Thymus (tissue), 14 donors: ENCODE data around the gene CIITA. TPM values are rescaled to one million over a fixed set of nuclear protein-coding genes. Genes with fewer than 3 reads are reported as not detected.
A peak's percentile ranks its signal among the peaks of the same experiment; 100 is the strongest.
"Not testable (repeated sequence)": the region's sequence is repeated elsewhere in the genome, so short reads cannot be mapped to it uniquely, and the experiment has no call there.

Source experiments
- DNase-seq, 9 donors: peaks; one replicate each; pipeline ENCODE4 v3.0.0-alpha.2; 2013; ENCODE audit warnings: low spot score in 9 of 9, low read depth in 6 of 9, missing footprints in 1 of 9
- H3K27ac ChIP-seq, 2 donors: one replicate each; pipeline ENCODE4 v1.5.1; 2013; ENCODE audit warnings: control low read depth in 1 of 2, low read depth in 1 of 2, low read length in 1 of 2, mild to moderate bottlenecking in 1 of 2, moderate library complexity in 1 of 2
- H3K27me3 ChIP-seq, 2 donors: one replicate each; pipeline ENCODE4 v1.5.1; 2013; ENCODE audit warnings: low read length in 1 of 2; ENCODE audit not compliant: control insufficient read depth in 2 of 2, insufficient read depth in 1 of 2
- H3K36me3 ChIP-seq, 2 donors: one replicate each; pipeline ENCODE4 v1.5.1; 2013; ENCODE audit warnings: low read length in 1 of 2, mild to moderate bottlenecking in 1 of 2, moderate library complexity in 1 of 2; ENCODE audit not compliant: control insufficient read depth in 2 of 2, insufficient read depth in 2 of 2
- H3K4me1 ChIP-seq, 2 donors: one replicate each; pipeline ENCODE4 v1.5.1; 2013; ENCODE audit warnings: low read length in 2 of 2; ENCODE audit not compliant: control insufficient read depth in 2 of 2, insufficient read depth in 2 of 2
- H3K4me3 ChIP-seq, 2 donors: one replicate each; pipeline ENCODE4 v1.5.1; 2013; ENCODE audit warnings: low read length in 2 of 2, control low read depth in 1 of 2, mild to moderate bottlenecking in 1 of 2
- H3K9me3 ChIP-seq, 2 donors: one replicate each; pipeline ENCODE4 v1.5.1; 2013; ENCODE audit warnings: low read length in 1 of 2, mild to moderate bottlenecking in 1 of 2; ENCODE audit not compliant: control insufficient read depth in 2 of 2, insufficient read depth in 1 of 2
- WGBS: extraction: QIAGEN DNeasy Blood & Tissue Kit; methylation state at CpG from one replicate; pipeline ENCODE4 v1.1.7; 2013; 5-methylcytosine and 5-hydroxymethylcytosine counted together
- long read RNA-seq, 10 donors: transcript quantifications; one replicate each; lab custom pipeline, GENCODE V29; 2026
- polyA plus RNA-seq: library from polyadenylated mRNA; stranded (reverse); fragments of 200-250 nt; gene quantifications from one replicate; pipeline ENCODE4 v1.2.3, GENCODE V29; 2013
- total RNA-seq: library from RNA; stranded (reverse); fragments of 120-200 nt; gene quantifications from one replicate; pipeline ENCODE4 v1.2.4, GENCODE V29; 2013
- donor health status: healthy.

The CIITA gene, protein sequence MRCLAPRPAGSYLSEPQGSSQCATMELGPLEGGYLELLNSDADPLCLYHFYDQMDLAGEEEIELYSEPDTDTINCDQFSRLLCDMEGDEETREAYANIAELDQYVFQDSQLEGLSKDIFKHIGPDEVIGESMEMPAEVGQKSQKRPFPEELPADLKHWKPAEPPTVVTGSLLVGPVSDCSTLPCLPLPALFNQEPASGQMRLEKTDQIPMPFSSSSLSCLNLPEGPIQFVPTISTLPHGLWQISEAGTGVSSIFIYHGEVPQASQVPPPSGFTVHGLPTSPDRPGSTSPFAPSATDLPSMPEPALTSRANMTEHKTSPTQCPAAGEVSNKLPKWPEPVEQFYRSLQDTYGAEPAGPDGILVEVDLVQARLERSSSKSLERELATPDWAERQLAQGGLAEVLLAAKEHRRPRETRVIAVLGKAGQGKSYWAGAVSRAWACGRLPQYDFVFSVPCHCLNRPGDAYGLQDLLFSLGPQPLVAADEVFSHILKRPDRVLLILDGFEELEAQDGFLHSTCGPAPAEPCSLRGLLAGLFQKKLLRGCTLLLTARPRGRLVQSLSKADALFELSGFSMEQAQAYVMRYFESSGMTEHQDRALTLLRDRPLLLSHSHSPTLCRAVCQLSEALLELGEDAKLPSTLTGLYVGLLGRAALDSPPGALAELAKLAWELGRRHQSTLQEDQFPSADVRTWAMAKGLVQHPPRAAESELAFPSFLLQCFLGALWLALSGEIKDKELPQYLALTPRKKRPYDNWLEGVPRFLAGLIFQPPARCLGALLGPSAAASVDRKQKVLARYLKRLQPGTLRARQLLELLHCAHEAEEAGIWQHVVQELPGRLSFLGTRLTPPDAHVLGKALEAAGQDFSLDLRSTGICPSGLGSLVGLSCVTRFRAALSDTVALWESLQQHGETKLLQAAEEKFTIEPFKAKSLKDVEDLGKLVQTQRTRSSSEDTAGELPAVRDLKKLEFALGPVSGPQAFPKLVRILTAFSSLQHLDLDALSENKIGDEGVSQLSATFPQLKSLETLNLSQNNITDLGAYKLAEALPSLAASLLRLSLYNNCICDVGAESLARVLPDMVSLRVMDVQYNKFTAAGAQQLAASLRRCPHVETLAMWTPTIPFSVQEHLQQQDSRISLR
- total RNA-seq = 16.7 TPM
- 32.8 TPM for polyA plus RNA-seq
- long read RNA-seq, donor 1 = 0 reads
- long read RNA-seq, donor 2 = 0 reads
- long read RNA-seq, donor 3 = 0 reads
- long read RNA-seq, donor 4, partial matches to known transcripts = 5 of 5 reads
- long read RNA-seq, donor 4, other reads (novel, unspliced or antisense) = 0 of 5 reads
- long read RNA-seq, donor 5, full-length matches to known transcripts = 2 of 2 reads
- long read RNA-seq, donor 5, partial matches to known transcripts = 0 of 2 reads
- long read RNA-seq, donor 5, other reads (novel, unspliced or antisense) = 0 of 2 reads
- long read RNA-seq, donor 6 = 0 reads
- long read RNA-seq, donor 7 = 0 reads
- long read RNA-seq, donor 8 = 0 reads
- long read RNA-seq, donor 9, partial matches to known transcripts = 0 of 1 reads
- long read RNA-seq, donor 9, other reads (novel, unspliced or antisense) = 0 of 1 reads
- long read RNA-seq, donor 10, full-length matches to known transcripts = 1 of 1 reads
- long read RNA-seq, donor 10, partial matches to known transcripts = 0 of 1 reads
- long read RNA-seq, donor 10, other reads (novel, unspliced or antisense) = 0 of 1 reads

DNA sequence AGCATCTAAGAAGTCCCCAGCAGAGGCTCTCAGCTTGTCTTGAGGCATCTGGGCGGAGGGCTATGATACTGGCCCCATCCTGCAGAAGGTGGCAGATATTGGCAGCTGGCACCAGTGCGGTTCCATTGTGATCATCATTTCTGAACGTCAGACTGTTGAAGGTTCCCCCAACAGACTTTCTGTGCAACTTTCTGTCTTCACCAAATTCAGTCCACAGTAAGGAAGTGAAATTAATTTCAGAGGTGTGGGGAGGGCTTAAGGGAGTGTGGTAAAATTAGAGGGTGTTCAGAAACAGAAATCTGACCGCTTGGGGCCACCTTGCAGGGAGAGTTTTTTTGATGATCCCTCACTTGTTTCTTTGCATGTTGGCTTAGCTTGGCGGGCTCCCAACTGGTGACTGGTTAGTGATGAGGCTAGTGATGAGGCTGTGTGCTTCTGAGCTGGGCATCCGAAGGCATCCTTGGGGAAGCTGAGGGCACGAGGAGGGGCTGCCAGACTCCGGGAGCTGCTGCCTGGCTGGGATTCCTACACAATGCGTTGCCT lies at the start of gene CIITA:
Gene CIITA, plus strand, starts transcription at position 404 of the 543 bp plus-strand sequence. Its CDS starts 129 bp downstream, at position 533.
- Histone ChIP-seq H3K27me3 (peaks cover 0 to 34% of the 10 kb centered on the region in 2 donors), H3K9me3 (no peaks in the 10 kb centered on the region), H3K36me3 (no peaks in the 10 kb centered on the region), H3K27ac (peak within 1 kb of the TSS in 1 of 2 donors; percentile 66), H3K4me3 (peak within 1 kb of the TSS; percentile 47 to 51), H3K4me1 (peaks cover 25% of the 10 kb centered on the region in 2 donors)
- 3% methylated on average over 9 of the region's 9 CpGs for WGBS
- DNase-seq = peak in 3 of 9 donors; percentile 26 to 63 (median 33)

DNA sequence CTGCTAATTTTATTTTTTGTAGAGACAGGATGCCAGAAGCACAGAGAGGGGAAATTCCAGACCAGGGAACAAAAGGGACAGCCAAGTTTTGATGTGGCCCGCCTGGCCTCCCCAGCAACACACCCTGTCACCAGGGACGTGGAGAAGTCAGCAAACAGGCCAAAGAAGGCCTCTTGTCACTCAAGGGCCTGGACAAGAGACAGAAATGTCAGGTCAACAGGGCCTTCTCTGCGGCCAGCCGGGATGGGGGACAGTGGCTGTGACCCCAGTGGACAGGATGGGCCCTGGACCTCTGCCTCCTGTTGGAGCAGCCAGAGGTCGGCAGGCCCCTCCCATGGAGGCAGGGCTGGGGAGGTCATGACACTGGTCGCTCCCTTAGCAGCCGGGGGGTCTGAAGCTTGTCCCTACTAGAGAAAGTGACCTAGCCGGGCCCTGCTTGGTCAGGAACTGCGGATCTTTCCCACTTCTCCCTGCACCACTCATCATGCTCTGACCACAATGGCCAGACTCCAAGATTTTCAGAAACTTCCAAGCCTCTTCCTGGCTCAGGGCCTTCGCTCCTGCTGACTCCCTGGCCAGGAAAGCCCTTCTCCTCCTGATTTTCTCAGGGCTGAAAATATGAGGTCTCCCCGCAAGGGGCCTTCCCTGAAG lies 49.2 kb upstream of the CIITA start:
- Histone ChIP-seq H3K9me3 (no peaks in the 10 kb centered on the region), H3K4me1 (peaks cover 0 to 17% of the 10 kb centered on the region in 2 donors), H3K36me3 (no peaks in the 10 kb centered on the region), H3K4me3 (no peak overlapping the region), H3K27ac (peak overlapping the region; percentile 85 to 87), H3K27me3 (no peaks in the 10 kb centered on the region)
- no peak for DNase-seq
- WGBS = 84% methylated on average over 11 of the region's 11 CpGs

DNA sequence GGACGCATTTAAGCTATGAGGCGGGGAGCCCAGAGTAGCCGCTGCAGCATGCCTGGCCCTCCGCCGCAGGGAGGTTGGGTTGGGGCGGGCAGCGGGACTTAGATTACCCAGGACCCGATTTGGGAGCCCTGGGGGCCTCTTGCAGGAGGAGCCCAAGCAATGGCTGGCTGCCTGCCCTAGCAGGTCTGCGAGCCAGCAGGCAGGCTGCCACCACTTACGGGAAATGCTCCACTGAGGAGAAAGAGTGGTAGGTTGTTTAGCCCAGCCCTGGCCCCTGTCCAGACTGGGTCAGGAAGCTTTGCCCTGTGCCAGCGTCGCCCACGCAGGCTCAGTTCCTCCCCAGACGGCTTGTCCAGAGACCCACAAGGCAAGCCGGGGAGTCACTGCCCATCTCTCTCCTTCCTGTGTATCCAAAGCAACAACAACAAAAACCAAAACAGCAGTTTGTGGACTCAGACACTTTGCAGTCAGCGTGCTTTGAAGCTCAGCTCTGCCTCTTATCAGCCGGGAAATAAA lies 48.1 kb upstream of the CIITA start:
- Histone ChIP-seq H3K4me3 (no peak overlapping the region), H3K36me3 (no peaks in the 10 kb centered on the region), H3K27me3 (no peaks in the 10 kb centered on the region), H3K9me3 (no peaks in the 10 kb centered on the region), H3K4me1 (peaks cover 0 to 18% of the 10 kb centered on the region in 2 donors), H3K27ac (peak overlapping the region; percentile 69 to 87)
- 54% methylated on average over 17 of the region's 17 CpGs for WGBS
- peak in 1 of 9 donors; percentile 30 for DNase-seq

DNA sequence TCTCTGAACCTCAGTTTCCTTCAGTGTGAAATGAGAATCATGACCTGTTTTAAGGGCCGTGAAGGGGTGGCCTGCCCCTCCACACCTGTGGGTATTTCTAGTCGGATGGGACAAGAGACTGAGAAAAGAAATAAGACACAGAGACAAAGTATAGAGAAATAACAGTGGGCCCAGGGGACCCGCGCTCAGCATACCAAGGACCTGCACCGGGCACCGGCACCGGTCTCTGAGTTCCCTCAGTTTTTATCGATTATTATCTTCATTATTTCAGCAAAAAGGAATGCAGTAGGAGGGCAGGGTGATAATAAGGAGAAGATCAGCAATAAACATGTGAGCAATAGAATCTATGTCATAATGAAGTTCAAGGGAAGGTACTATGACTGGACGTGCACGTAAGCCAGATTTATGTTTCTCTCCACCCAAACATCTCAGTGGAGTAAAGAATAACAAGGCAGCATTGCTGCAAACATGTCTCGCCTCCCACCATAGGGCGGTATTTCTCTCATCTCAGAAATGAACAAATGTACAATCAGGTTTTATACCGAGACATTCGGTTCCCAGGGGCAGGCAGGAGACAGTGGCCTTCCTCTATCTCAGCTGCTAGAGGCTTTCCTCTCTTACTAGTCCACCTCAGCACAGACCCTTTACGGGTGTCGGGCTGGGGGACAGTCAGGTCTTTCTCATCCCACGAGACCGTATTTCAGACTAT lies 47.5 kb upstream of the CIITA start:
- Histone ChIP-seq H3K27ac (peak overlapping the region; percentile 68 to 87), H3K4me1 (peaks cover 0 to 18% of the 10 kb centered on the region in 2 donors)
- not testable (repeated sequence) for H3K4me3 ChIP-seq, H3K27me3 ChIP-seq, H3K36me3 ChIP-seq, H3K9me3 ChIP-seq, DNase-seq
- 88% methylated on average over 18 of the region's 18 CpGs for WGBS

DNA sequence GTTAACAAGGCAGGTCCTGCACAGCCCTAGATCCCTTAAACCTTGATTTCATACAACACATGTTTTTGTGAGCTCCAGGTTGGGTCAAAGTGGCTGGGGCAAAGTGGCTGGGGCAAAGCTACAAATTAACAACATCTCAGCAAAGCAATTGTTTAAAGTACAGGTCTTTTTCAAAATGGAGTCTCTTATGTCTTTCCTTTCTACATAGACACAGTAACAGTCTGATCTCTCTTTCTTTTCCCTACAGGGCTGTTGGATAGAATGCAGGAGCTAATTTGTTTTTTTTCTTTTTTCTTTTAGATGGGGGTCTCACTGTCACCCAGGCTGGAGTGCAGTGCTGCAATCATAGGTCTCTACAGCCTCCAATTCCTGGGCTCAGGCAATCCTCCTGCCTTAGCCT lies 46.8 kb upstream of the CIITA start:
- not testable (repeated sequence) for H3K36me3 ChIP-seq, H3K4me3 ChIP-seq, H3K9me3 ChIP-seq, DNase-seq, H3K27me3 ChIP-seq, H3K27ac ChIP-seq
- H3K4me1 ChIP-seq = peaks cover 0 to 18% of the 10 kb centered on the region in 2 donors

DNA sequence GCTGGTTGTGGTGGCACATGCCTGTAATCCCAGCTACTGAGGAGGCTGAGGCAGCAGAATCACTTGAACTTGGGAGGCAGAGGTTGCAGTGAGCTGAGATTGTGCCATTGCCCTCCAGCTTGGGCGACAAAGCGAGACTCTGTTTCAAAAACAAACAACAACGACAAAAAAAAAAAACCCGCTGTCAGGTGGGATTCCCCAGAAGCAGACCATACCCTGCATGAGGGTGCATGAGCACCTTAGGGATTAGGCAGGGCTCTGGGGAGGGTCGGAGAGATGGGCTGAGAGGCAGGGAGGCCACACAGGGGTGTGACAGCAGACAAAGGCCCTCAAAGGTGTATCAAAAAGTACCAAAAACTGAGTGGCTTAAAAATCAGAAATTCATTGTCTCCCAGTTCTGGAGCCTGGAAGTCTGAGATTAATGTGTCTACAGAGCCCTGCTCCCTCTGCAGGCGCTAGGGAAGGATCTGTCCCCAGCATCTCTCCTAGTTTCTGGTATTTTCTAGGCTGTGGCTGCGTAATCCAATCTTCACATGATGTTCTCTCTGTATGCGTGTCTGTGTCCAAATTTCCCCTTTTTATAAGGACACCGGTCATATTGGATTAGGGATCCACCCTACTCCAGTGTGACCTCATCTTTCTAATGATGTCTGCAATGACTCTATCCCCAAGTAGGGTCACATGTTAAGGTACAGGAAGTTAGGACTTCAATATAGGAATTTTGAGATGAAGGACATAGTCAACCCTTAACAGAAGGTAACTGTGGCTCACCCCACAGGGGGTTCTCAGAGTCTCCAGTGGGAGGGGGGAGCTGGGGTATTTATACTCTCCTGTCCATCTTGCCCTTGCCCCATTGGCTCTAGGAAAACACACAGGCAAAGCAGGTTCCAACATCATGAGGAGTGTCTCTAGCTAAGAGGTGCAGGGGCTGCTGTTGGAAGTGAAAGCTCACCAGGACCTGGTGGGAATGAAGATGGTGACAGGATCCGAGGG lies 44.8 kb upstream of the CIITA start:
- WGBS = 87% methylated on average over 10 of the region's 10 CpGs
- no peaks in the 10 kb centered on the region for H3K36me3 ChIP-seq
- no peak overlapping the region for H3K4me3 ChIP-seq
- no peak for DNase-seq
- H3K27ac ChIP-seq = peak overlapping the region in 1 of 2 donors; percentile 27
- no peaks in the 10 kb centered on the region for H3K27me3 ChIP-seq
- H3K4me1 ChIP-seq = peaks cover 0 to 18% of the 10 kb centered on the region in 2 donors
- H3K9me3 ChIP-seq = no peaks in the 10 kb centered on the region
